Right lobe of liver (tissue), 6 donors: ENCODE results near the gene LAPTM5. TPM values are rescaled to one million over a fixed set of nuclear protein-coding genes. Genes with fewer than 3 reads are reported as not detected.
A peak's percentile ranks its signal among the peaks of the same experiment; 100 is the strongest.

Experiments used
- ATAC-seq, 4 donors: fragments of 200-7000 bp; cut with Tn5 transposase; one replicate each; pipeline ENCODE4 v1.9.1; 2020; ENCODE audit warnings: mild to moderate bottlenecking in 4 of 4, moderate library complexity in 4 of 4
- DNase-seq, 3 donors: peaks; one replicate each; pipeline ENCODE4 v3.0.0-alpha.2; 2020
- H3K27ac ChIP-seq, 3 donors: fragments of 200-600 bp; one replicate each; pipeline ENCODE4 v1.8.0; 2022
- H3K27me3 ChIP-seq, 2 donors: fragments of 200-600 bp; one replicate each; pipeline ENCODE4 v1.8.0; 2022
- H3K36me3 ChIP-seq, 4 donors: fragments of 200-600 bp; sonication (generic) in 1 of 4; one replicate each; pipeline versions ENCODE4 v1.5.1 to v1.8.0; 2017 to 2022; ENCODE audit warnings: control low read depth in 1 of 4
- H3K4me1 ChIP-seq, 4 donors: fragments of 200-600 bp; sonication (generic) in 1 of 4; one replicate each; pipeline versions ENCODE4 v1.5.1 to v1.8.0; 2017 to 2022; ENCODE audit warnings: control low read depth in 1 of 4
- H3K4me3 ChIP-seq, 3 donors: fragments of 200-600 bp; one replicate each; pipeline ENCODE4 v1.8.0; 2022
- H3K9me3 ChIP-seq, 4 donors: fragments of 200-600 bp; sonication (generic) in 1 of 4; one replicate each; pipeline versions ENCODE4 v1.5.1 to v1.8.0; 2017 to 2022; ENCODE audit warnings: control low read depth in 1 of 4
- CTCF ChIP-seq, 4 donors: fragments of 200-600 bp in 3 of 4; fragments of 450-650 bp in 1 of 4; IDR thresholded peaks; one replicate each; pipeline versions ENCODE4 v1.5.1 to v1.8.0; 2016 to 2022; ENCODE audit warnings: antibody characterized with exemption in 4 of 4, mild to moderate bottlenecking in 2 of 4
- POLR2A ChIP-seq: fragments of 450-650 bp; IDR thresholded peaks from one replicate; pipeline ENCODE4 v1.6.1; 2017; ENCODE audit warnings: antibody characterized with exemption, mild to moderate bottlenecking
- WGBS: methylation state at CpG from one replicate; pipeline ENCODE4 v1.1.6; 2018; ENCODE audit warnings: low coverage, low lambda C conversion rate; ENCODE audit not compliant: insufficient coverage; ENCODE audit errors: missing lambda C conversion rate; 5-methylcytosine and 5-hydroxymethylcytosine counted together
- intact Hi-C, 2 donors: fragments of 100-400 bp; cut with DNase I; formaldehyde crosslinking; loops; one replicate each; pipeline versions ENCODE4 v1.11.2 to v1.14.1; 2022
- total RNA-seq, 6 experiments: library from RNA; depleted of rRNA in 2 of 6; stranded (reverse); fragments of >200 nt in 2 of 6; fragmentation: NEBNext Ultra II Directional in 3 of 6; extraction: Animal tissue kit (Norgen Biotek cat#: 25700) in 3 of 6; gene quantifications; one replicate each; pipeline versions ENCODE4 v1.1.0 to v1.2.4, GENCODE V29; 2016 to 2023
- donor health status: DM: no; HTN: yes; CAD: no.
- donor health status: DM: no; HTN: no; CAD: no.
- donor health status: DM: no; HTN: no; CAD: no.
- donor health status: DM: no; HTN: yes; CAD: no.
- donor health status: DM: no; HTN: yes; CAD: no.

LAPTM5 gene
- total RNA-seq, 6 experiments from 2014 or later, result 21.2 to 81.0 (median 29.8) TPM

GRCh38 chr1:30775433-30775975 lies 17.9 kb upstream of the LAPTM5 start:
- WGBS, result 67% methylated on average over 6 of the region's 12 CpGs

GRCh38 chr1:30774550-30775432 lies 17.2 kb upstream of the LAPTM5 start:
- no peaks in the 10 kb centered on the region for H3K36me3 ChIP-seq
- intact Hi-C loops, result loop anchor here (5.0 kb wide), 1 partner anchor 52 kb away; the partner anchor contains the start of gene MATN1 (in 2 of the 2)
- no peak overlapping the region for H3K4me3 ChIP-seq
- WGBS, result 63% methylated on average over 14 of the region's 22 CpGs
- H3K9me3 ChIP-seq, result no peaks in the 10 kb centered on the region
- ATAC-seq (no peak), DNase-seq (peak in 1 of 3 donors; percentile 44)
- H3K4me1 ChIP-seq, result no peaks in the 10 kb centered on the region
- no peak overlapping the region for H3K27ac ChIP-seq
- H3K27me3 ChIP-seq, result no peaks in the 10 kb centered on the region
- TF ChIP-seq POLR2A, result no peak
- no peak for TF ChIP-seq CTCF (IDR thresholded peaks at IDR 0.05)

More at GRCh38 chr1:30775433-30775975, 17.9 kb upstream of the LAPTM5 start:
- no peaks in the 10 kb centered on the region for H3K4me1 ChIP-seq
- no peak for ATAC-seq
- H3K27ac ChIP-seq, result no peak overlapping the region
- no peaks in the 10 kb centered on the region for H3K9me3 ChIP-seq
- no peaks in the 10 kb centered on the region for H3K36me3 ChIP-seq
- H3K4me3 ChIP-seq, result no peak overlapping the region
- no peaks in the 10 kb centered on the region for H3K27me3 ChIP-seq
- TF ChIP-seq POLR2A, result no peak
- no peak for TF ChIP-seq CTCF (IDR thresholded peaks at IDR 0.05)
- no peak for DNase-seq
- intact Hi-C loops, result loop anchor here (5.0 kb wide), 1 partner anchor 53 kb away; the partner anchor contains the start of gene MATN1 (in 2 of the 2)

- Histone ChIP-seq H3K4me1 (no peaks in the 10 kb centered on the region), H3K9me3 (no peaks in the 10 kb centered on the region), H3K36me3 (no peaks in the 10 kb centered on the region), H3K27ac (no peak overlapping the region), H3K27me3 (no peaks in the 10 kb centered on the region), H3K4me3 (no peak overlapping the region)
- intact Hi-C loops, result no loop called here
- TF ChIP-seq CTCF (IDR thresholded peaks at IDR 0.05) (no peak), POLR2A (no peak)
- ATAC-seq (no peak), DNase-seq (peak in 1 of 3 donors; percentile 15)
- WGBS, result 34% methylated on average over 3 of the region's 7 CpGs
Measured at GRCh38 chr1:30773722-30774358, 16.3 kb upstream of the LAPTM5 start.

GRCh38 chr1:30771005-30771404 lies 13.4 kb upstream of the LAPTM5 start:
- Histone ChIP-seq H3K36me3 (no peaks in the 10 kb centered on the region), H3K27me3 (no peaks in the 10 kb centered on the region), H3K27ac (no peak overlapping the region), H3K4me1 (no peaks in the 10 kb centered on the region), H3K4me3 (no peak overlapping the region), H3K9me3 (no peaks in the 10 kb centered on the region)
- ATAC-seq (no peak), DNase-seq (peak in 1 of 3 donors; percentile 3)
- intact Hi-C loops, result no loop called here
- 81% methylated on average over 6 of the region's 6 CpGs for WGBS
- TF ChIP-seq POLR2A (no peak), CTCF (IDR thresholded peaks at IDR 0.05) (no peak)
